ENCODE results near the gene SCART1. TPM values are rescaled to one million over a fixed set of nuclear protein-coding genes. Genes with fewer than 3 reads are reported as not detected.
A peak's percentile ranks its signal among the peaks of the same experiment; 100 is the strongest.

Gene SCART1
- total RNA-seq, 1 donor from 2014 or later: 4.8 TPM

DNA sequence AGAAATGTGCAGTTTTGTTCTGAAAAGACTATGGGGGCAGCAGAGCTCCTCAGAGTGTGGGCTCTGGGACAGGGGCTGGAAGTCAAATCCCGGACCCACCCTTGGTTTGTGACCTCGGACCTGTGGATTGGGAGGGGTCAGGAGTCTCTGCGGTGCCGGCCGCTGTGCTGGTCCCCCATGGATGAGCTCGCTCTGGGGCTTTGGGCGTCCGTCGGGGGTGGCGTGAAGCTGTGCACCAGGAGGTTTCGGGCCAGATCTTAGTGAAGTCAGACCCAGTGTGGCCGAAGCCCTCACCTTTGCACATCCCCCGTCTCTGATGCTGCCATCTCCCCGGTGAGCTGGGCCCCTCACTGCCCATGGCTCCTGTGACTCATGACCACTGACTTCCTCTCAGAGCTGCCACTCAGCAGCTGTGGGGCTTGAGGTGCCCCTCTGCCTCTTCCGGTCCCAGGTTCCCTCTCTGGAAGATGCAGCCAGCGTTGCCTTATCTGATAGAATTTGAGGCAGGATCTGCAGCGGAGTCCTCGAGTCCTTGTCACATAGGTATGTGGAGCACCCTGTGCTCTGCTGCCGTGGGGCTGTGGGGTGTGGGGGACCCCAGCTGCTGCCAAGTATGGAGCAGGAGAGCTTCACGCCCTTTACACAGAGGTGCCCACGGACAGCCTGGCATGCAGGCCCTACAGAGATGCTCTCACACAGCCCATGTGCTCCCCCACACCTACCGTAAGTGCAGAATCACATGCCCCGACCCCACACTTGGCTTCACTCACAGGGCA is 11.4 kb upstream of the SCART1 start:
- no peaks in the 10 kb centered on the region for H3K27me3 ChIP-seq
- no peak overlapping the region for H3K4me3 ChIP-seq
- no peak overlapping the region for H3K27ac ChIP-seq
- TF ChIP-seq, protein P1, sequence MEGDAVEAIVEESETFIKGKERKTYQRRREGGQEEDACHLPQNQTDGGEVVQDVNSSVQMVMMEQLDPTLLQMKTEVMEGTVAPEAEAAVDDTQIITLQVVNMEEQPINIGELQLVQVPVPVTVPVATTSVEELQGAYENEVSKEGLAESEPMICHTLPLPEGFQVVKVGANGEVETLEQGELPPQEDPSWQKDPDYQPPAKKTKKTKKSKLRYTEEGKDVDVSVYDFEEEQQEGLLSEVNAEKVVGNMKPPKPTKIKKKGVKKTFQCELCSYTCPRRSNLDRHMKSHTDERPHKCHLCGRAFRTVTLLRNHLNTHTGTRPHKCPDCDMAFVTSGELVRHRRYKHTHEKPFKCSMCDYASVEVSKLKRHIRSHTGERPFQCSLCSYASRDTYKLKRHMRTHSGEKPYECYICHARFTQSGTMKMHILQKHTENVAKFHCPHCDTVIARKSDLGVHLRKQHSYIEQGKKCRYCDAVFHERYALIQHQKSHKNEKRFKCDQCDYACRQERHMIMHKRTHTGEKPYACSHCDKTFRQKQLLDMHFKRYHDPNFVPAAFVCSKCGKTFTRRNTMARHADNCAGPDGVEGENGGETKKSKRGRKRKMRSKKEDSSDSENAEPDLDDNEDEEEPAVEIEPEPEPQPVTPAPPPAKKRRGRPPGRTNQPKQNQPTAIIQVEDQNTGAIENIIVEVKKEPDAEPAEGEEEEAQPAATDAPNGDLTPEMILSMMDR (IDR thresholded peaks at IDR 0.05): no peak
- DNase-seq (ENCODE audit: low spot score in 2 of 2): peak in 1 of 2 donors; percentile 55
- H3K36me3 ChIP-seq: no peaks in the 10 kb centered on the region
- intact Hi-C loops (cut with DNase I): no loop called here
- no peaks in the 10 kb centered on the region for H3K4me1 ChIP-seq
- peaks cover 19 to 22% of the 10 kb centered on the region in 2 donors for H3K9me3 ChIP-seq

DNA sequence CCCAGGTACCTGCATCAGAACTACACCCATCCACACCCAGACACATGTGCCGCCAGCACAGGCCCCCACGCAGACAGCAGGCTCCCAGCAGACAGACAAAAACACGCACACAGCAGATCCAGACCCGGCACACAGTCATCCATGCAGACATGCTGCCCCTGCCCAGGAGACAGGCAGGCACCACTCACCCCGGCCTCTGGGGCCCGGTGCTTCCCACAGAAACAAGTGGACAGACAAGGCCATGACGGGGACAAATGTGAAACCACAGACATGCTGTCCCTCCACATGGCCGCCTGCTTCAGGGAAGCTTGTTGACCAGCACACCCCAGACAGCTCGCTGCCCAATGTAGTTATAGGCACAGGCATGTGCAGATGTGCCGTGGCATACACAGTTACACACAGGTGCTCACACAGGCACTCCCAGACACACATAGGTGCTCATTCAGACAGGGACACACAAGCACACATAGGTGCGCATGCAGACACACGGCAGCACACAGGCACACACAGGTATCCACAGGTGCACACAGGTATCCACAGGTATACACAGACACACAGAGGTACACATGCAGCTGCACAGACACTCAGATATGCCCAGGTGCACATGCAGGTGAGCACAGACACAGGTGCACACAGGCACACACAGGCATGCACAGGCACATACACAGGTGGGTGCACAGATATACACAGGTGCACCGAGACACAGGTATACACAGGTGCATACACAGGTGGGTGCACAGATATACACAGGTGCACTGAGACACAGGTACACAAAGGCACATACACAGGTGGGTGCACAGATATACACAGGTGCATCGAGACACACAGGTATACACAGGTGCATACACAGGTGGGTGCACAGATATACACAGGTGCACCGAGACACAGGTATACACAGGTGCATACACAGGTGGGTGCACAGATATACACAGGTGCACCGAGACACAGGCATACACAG is 10.5 kb upstream of the SCART1 start:
- H3K4me3 ChIP-seq: no peak overlapping the region
- H3K27ac ChIP-seq: no peak overlapping the region
- H3K27me3 ChIP-seq: no peaks in the 10 kb centered on the region
- TF ChIP-seq, protein P1 (IDR thresholded peaks at IDR 0.05): no peak
- H3K36me3 ChIP-seq: no peaks in the 10 kb centered on the region
- intact Hi-C loops (cut with DNase I): no loop called here
- peak in 1 of 2 donors; percentile 54 for DNase-seq (ENCODE audit: low spot score in 2 of 2)
- peaks cover 28 to 30% of the 10 kb centered on the region in 2 donors for H3K9me3 ChIP-seq
- H3K4me1 ChIP-seq: no peaks in the 10 kb centered on the region

DNA sequence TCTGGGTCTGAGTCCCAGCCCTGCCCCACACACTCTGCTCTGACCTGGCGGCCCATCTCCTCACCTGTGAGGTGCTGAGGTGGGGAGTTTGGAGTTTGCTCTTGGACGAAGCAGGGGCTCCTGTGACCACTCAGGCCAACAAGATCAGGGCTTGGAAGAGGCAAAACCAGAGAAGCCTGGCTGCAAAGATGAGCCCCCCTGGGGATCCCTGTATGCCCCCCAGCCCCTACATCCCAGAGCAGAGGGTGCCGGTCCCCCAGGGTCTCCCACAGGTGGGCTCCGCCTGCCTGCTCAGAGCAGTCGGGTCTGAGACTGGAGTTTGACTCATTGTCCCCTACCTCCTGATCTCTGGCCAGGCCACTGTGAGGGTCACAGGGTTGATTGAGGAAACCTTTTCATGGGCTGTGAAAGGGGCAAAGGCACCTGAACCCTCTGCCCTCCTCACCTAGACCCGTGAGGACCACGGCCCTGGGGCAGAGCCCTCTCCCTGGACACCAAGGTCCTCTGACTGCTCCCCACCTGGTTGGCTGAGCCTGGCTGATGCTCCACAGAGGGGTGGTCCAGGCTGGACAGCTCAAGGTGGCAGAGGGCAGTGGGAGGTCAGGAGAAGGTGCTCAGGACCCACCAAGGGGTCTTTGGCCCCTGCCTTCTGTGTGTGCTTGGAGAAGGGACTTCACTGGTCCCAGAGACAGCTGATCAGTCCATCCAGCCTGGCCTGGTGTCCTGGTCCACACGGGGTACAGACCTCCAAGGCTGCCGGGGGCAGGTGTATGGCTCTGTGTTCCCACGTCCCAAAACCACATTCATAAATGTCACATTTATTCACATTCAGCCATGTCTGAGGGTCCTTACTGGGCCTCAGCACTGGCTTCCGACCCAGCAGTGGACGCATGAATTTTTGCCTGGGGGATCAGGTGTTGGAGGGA is 9.1 kb upstream of the SCART1 start:
- intact Hi-C loops (cut with DNase I): no loop called here
- no peak for DNase-seq (ENCODE audit: low spot score in 2 of 2)
- H3K36me3 ChIP-seq: no peaks in the 10 kb centered on the region
- no peaks in the 10 kb centered on the region for H3K4me1 ChIP-seq
- H3K9me3 ChIP-seq: peaks cover 38 to 43% of the 10 kb centered on the region in 2 donors
- TF ChIP-seq, protein P1 (IDR thresholded peaks at IDR 0.05): no peak
- H3K27ac ChIP-seq: no peak overlapping the region
- no peaks in the 10 kb centered on the region for H3K27me3 ChIP-seq
- no peak overlapping the region for H3K4me3 ChIP-seq

DNA sequence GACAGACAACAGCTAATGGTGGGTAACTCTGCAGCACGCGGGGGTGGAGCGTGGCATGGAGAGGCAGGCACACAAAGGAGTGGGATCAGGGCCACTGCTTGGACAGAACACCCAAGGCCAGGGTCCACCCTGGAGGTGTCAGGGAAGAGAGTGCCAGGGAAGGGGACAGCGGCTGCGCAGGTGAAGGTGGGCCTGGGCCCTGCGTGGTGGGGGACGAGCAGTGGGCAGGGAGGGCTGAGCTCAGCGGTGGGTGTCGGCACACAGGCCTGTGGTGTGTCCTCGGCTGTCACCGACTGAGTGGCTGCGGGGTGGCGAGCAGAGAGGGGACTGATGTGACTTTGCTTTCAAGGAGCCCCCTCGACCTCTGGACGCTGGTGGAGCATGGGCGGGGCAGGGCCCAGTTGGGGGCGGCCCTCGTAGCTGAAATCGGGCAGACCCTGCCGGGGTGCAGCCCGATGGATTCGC is 8.4 kb upstream of the SCART1 start:
- no peak overlapping the region for H3K27ac ChIP-seq
- no peaks in the 10 kb centered on the region for H3K4me1 ChIP-seq
- intact Hi-C loops (cut with DNase I): no loop called here
- peaks cover 38 to 43% of the 10 kb centered on the region in 2 donors for H3K9me3 ChIP-seq
- H3K36me3 ChIP-seq: no peaks in the 10 kb centered on the region
- TF ChIP-seq, protein P1 (IDR thresholded peaks at IDR 0.05): no peak
- no peaks in the 10 kb centered on the region for H3K27me3 ChIP-seq
- DNase-seq (ENCODE audit: low spot score in 2 of 2): peak in 1 of 2 donors; percentile 60
- no peak overlapping the region for H3K4me3 ChIP-seq
